HG02642 (cell line): Measurements from ENCODE around the gene PEX26.
"Not testable (repeated sequence)": the region's sequence is repeated elsewhere in the genome, so short reads cannot be mapped to it uniquely, and the experiment has no call there.

Source experiments
- ATAC-seq: cut with Tn5 transposase; IDR thresholded peaks from one replicate; pipeline ENCODE4 v1.9.1; 2021; ENCODE audit warnings: mild to moderate bottlenecking; ENCODE audit not compliant: unreplicated experiment, poor library complexity

Gene PEX26

GRCh38 chr22:18056161-18056666, 21.6 kb upstream of the PEX26 start:
- ATAC-seq: no peak

GRCh38 chr22:18056807-18057474, 20.8 kb upstream of the PEX26 start:
- peak; percentile 65 for ATAC-seq

- peak; percentile 58 for ATAC-seq
Observed at GRCh38 chr22:18057568-18058209, 20.1 kb upstream of the PEX26 start.

- no peak for ATAC-seq
Observed at GRCh38 chr22:18058371-18059093, 19.3 kb upstream of the PEX26 start.

- no peak for ATAC-seq
Observed at GRCh38 chr22:18059094-18059417, 18.7 kb upstream of the PEX26 start.

- ATAC-seq: no peak
Observed at GRCh38 chr22:18059473-18059872, 18.3 kb upstream of the PEX26 start.

GRCh38 chr22:18059991-18060390, 17.8 kb upstream of the PEX26 start:
- no peak for ATAC-seq

- no peak for ATAC-seq
Observed at GRCh38 chr22:18060646-18061620, 16.9 kb upstream of the PEX26 start.

GRCh38 chr22:18062421-18062820, 15.4 kb upstream of the PEX26 start:
- ATAC-seq: no peak

GRCh38 chr22:18063306-18063705, 14.5 kb upstream of the PEX26 start:
- ATAC-seq: no peak

- not testable (repeated sequence) for ATAC-seq
Observed at GRCh38 chr22:18063715-18064114, 14.1 kb upstream of the PEX26 start.

GRCh38 chr22:18064636-18065035, 13.2 kb upstream of the PEX26 start:
- ATAC-seq: no peak

- ATAC-seq: no peak
Observed at GRCh38 chr22:18065256-18065655, 12.5 kb upstream of the PEX26 start.

- no peak for ATAC-seq
Observed at GRCh38 chr22:18066181-18066859, 11.5 kb upstream of the PEX26 start.

- ATAC-seq: no peak
Observed at GRCh38 chr22:18067121-18067520, 10.7 kb upstream of the PEX26 start.

- ATAC-seq: no peak
Observed at GRCh38 chr22:18067548-18068341, 10.0 kb upstream of the PEX26 start.

GRCh38 chr22:18068381-18068988, 9.3 kb upstream of the PEX26 start:
- no peak for ATAC-seq

GRCh38 chr22:18069041-18069440, 8.7 kb upstream of the PEX26 start:
- no peak for ATAC-seq

- no peak for ATAC-seq
Observed at GRCh38 chr22:18070041-18070440, 7.7 kb upstream of the PEX26 start.
